Fibroblast of skin of back (primary cell): ENCODE measurements around the gene CTDNEP1.

Experiments used
- DNase-seq: peaks from one replicate; pipeline ENCODE4 v3.0.0-alpha.2; 2013

The CTDNEP1 gene

GRCh38 chr17:7214300-7215135 lies 37.0 kb downstream of the CTDNEP1 start:
- peak; percentile 97 for DNase-seq

- peak; percentile 77 for DNase-seq
These were observed 37.6 kb downstream of the CTDNEP1 start for GRCh38 chr17:7213895-7214299.

GRCh38 chr17:7211491-7212273 lies 39.9 kb downstream of the CTDNEP1 start:
- DNase-seq, result no peak

GRCh38 chr17:7208754-7209460 lies 42.6 kb downstream of the CTDNEP1 start:
- no peak for DNase-seq

- no peak for DNase-seq
These were observed 43.4 kb downstream of the CTDNEP1 start for GRCh38 chr17:7208027-7208571.

- DNase-seq, result no peak
These were observed 44.2 kb downstream of the CTDNEP1 start for GRCh38 chr17:7207120-7208001.

GRCh38 chr17:7205561-7205960 lies 46.0 kb downstream of the CTDNEP1 start:
- no peak for DNase-seq

- peak; percentile 81 for DNase-seq
These were observed 46.6 kb downstream of the CTDNEP1 start for GRCh38 chr17:7204828-7205461.

- DNase-seq, result peak; percentile 37
These were observed 47.2 kb downstream of the CTDNEP1 start for GRCh38 chr17:7204336-7204735.

GRCh38 chr17:7203391-7203790 lies 48.1 kb downstream of the CTDNEP1 start:
- DNase-seq, result no peak

- DNase-seq, result no peak
These were observed 54.7 kb downstream of the CTDNEP1 start for GRCh38 chr17:7196651-7197401.

- DNase-seq, result no peak
These were observed 55.6 kb downstream of the CTDNEP1 start for GRCh38 chr17:7195971-7196370.
